K562 (cell line): Measurements from ENCODE around the gene ENC1. TPM values are rescaled to one million over a fixed set of nuclear protein-coding genes. Genes with fewer than 3 reads are reported as not detected.

ENCODE experiments used
- ATAC-seq: fragments of 200-7000 bp; cut with Tn5 transposase; 3 replicates; pipeline ENCODE4 v1.9.1; 2020; ENCODE audit warnings: moderate library complexity
- BruUV-seq: library from RNA; stranded (reverse); fragments of 400-500 nt; replicated peaks from 2 replicates; lab custom pipeline; 2021; lab: Mats Ljungman, UMichigan
- CTCF ChIA-PET: fragments of 300-600 bp; formaldehyde crosslinking; extraction: SDS; loops from one replicate; lab custom pipeline; 2021; ENCODE audit warnings: low intra/inter-chr PET ratio; lab: Yijun Ruan, JAX
- POLR2A ChIA-PET: fragments of 300-600, 350-650 bp; sonication (Branson Sonifier 250); formaldehyde crosslinking; extraction: SDS; loops from one replicate; lab custom pipeline; 2021; ENCODE audit warnings: antibody characterized with exemption, inconsistent platforms; lab: Yijun Ruan, JAX
- DNase-seq, 4 experiments: peaks; one replicate each; pipeline versions ENCODE4 v3.0.0 to v3.0.0-alpha.2; 2011 to 2018; ENCODE audit warnings: low spot score in 3 of 4, mixed read lengths in 3 of 4; ENCODE audit errors: extremely low read depth in 1 of 4
- FAIRE-seq: peaks from 2 replicates; lab custom pipeline; 2011; peaks lifted over from hg19 to GRCh38; lab: Jason Lieb, UNC
- H2AFZ ChIP-seq: 2 replicates; pipeline ENCODE4 v1.6.0; 2011; ENCODE audit warnings: low read depth, low read length, control low read depth, inconsistent platforms
- H3K27ac ChIP-seq: fragments of 200-600 bp; 3 replicates; pipeline ENCODE4 v1.8.0; 2011; ENCODE audit warnings: low read depth, mild to moderate bottlenecking, control low read depth, inconsistent platforms, low read length, moderate library complexity, mixed read lengths; ENCODE audit errors: extremely low read depth
- H3K27me3 ChIP-seq, 2 experiments: fragments of 300-600 bp in 1 of 2; 2 replicates in 1 of 2; 3 replicates in 1 of 2; pipeline versions ENCODE4 v1.6.0 to v1.8.0; 2011; ENCODE audit warnings: inconsistent platforms in 2 of 2, low read length in 2 of 2, mild to moderate bottlenecking in 1 of 2, mixed read lengths in 1 of 2, moderate library complexity in 1 of 2; ENCODE audit not compliant: control insufficient read depth in 2 of 2, insufficient read depth in 2 of 2
- H3K36me3 ChIP-seq: fragments of 300-600 bp; 3 replicates; pipeline ENCODE4 v1.8.0; 2011; ENCODE audit warnings: mild to moderate bottlenecking, low read length, inconsistent platforms; ENCODE audit not compliant: control insufficient read depth, insufficient read depth
- H3K4me1 ChIP-seq, 2 experiments: fragments of 200-600 bp in 1 of 2; replicated peaks in 1 of 2; 2 replicates in 1 of 2; 3 replicates in 1 of 2; pipeline versions ENCODE4 v1.5.1 to v1.8.0; 2011; ENCODE audit warnings: inconsistent platforms in 2 of 2, low read length in 2 of 2, mild to moderate bottlenecking in 1 of 2, mixed read lengths in 1 of 2, moderate library complexity in 1 of 2; ENCODE audit not compliant: control insufficient read depth in 2 of 2, insufficient read depth in 2 of 2
- H3K4me2 ChIP-seq: 2 replicates; pipeline ENCODE4 v1.6.1; 2011; ENCODE audit warnings: low read length, control low read depth, inconsistent platforms, mixed read lengths; ENCODE audit not compliant: insufficient read depth
- H3K4me3 ChIP-seq: fragments of 200-600 bp; sonication (generic), shearing (Covaris generic); 2 replicates; pipeline ENCODE4 v1.5.1; 2016; ENCODE audit warnings: control low read depth, inconsistent platforms
- H3K79me2 ChIP-seq: fragments of 200-600 bp; 3 replicates; pipeline ENCODE4 v1.8.0; 2011; ENCODE audit warnings: low read length, inconsistent platforms; ENCODE audit not compliant: control insufficient read depth, insufficient read depth
- H3K9ac ChIP-seq, 2 experiments: 2 replicates each; pipeline versions ENCODE4 v1.6.0 to v1.6.1; 2011; ENCODE audit warnings: low read depth in 2 of 2, low read length in 2 of 2, control low read depth in 1 of 2, inconsistent platforms in 1 of 2, mild to moderate bottlenecking in 1 of 2, mixed read lengths in 1 of 2; ENCODE audit not compliant: insufficient read depth in 1 of 2
- H3K9me1 ChIP-seq: one replicate; pipeline ENCODE4 v1.6.0; 2011; ENCODE audit warnings: inconsistent platforms, mild to moderate bottlenecking, low read length, moderate library complexity; ENCODE audit not compliant: control insufficient read depth, insufficient read depth
- H3K9me3 ChIP-seq: replicated peaks from 2 replicates; pipeline ENCODE4 v1.5.1; 2011; ENCODE audit warnings: low read depth, low read length, inconsistent platforms; ENCODE audit not compliant: control insufficient read depth, insufficient read depth
- H4K20me1 ChIP-seq: replicated peaks from 2 replicates; pipeline ENCODE4 v1.6.1; 2011; ENCODE audit warnings: low read length, inconsistent platforms, mixed read lengths; ENCODE audit not compliant: control insufficient read depth, insufficient read depth
- CHD4 ChIP-seq: fragments of 200-600 bp; sonication (generic); IDR thresholded peaks from 3 replicates; pipeline ENCODE4 v1.6.1; 2012; ENCODE audit warnings: low read depth, mild to moderate bottlenecking, mixed read lengths, low read length, inconsistent platforms; ENCODE audit not compliant: insufficient read depth, insufficient replicate concordance, poor library complexity, severe bottlenecking
- HNRNPK ChIP-seq: fragments of 200-400 bp; formaldehyde crosslinking; IDR thresholded peaks from one replicate; pipeline ENCODE4 v1.6.1; 2018; ENCODE audit warnings: mild to moderate bottlenecking, low read depth, low read length; ENCODE audit not compliant: poor library complexity, severe bottlenecking
- MCM7 ChIP-seq, 2 experiments: fragments of 450-650 bp; IDR thresholded peaks; 2 replicates each; pipeline ENCODE4 v1.6.1; 2016 to 2018
- NFATC3 ChIP-seq: fragments of 450-650 bp; IDR thresholded peaks from 2 replicates; pipeline ENCODE4 v1.6.1; 2017; ENCODE audit warnings: mild to moderate bottlenecking
- NFIX ChIP-seq: fragments of 250-450 bp; sonication (Bioruptor Pico); IDR thresholded peaks from 2 replicates; pipeline ENCODE4 v1.4.0; 2020; ENCODE audit warnings: low read depth, mild to moderate bottlenecking, moderate library complexity
- NR1H2 ChIP-seq: sonication (generic); formaldehyde crosslinking; IDR thresholded peaks from 2 replicates; pipeline ENCODE4 v1.4.0; 2020; ENCODE audit warnings: mild to moderate bottlenecking, missing genetic modification reagents
- PHF8 ChIP-seq: fragments of 200-600 bp; sonication (generic); IDR thresholded peaks from 2 replicates; pipeline ENCODE4 v1.6.1; 2012; ENCODE audit warnings: mixed run types, mild to moderate bottlenecking, inconsistent platforms, low read length, moderate library complexity, borderline replicate concordance
- PYGO2 ChIP-seq: fragments of 450-650 bp; IDR thresholded peaks from 2 replicates; pipeline ENCODE4 v1.6.1; 2016; ENCODE audit warnings: mild to moderate bottlenecking, missing genetic modification characterization, moderate library complexity, missing compliant biosample characterization
- SFPQ ChIP-seq: fragments of 200-400 bp; formaldehyde crosslinking; IDR thresholded peaks from 2 replicates; pipeline ENCODE4 v1.6.1; 2017; ENCODE audit warnings: mild to moderate bottlenecking, low read depth, low read length, moderate library complexity
- SLC30A9 ChIP-seq: fragments of 250-450 bp; sonication (Bioruptor Pico); IDR thresholded peaks from 2 replicates; pipeline ENCODE4 v1.8.0; 2022; ENCODE audit warnings: mild to moderate bottlenecking, moderate library complexity
- SREBF1 ChIP-seq: fragments of 150-350 bp; IDR thresholded peaks from 2 replicates; pipeline ENCODE4 v1.6.1; 2014; ENCODE audit warnings: antibody characterized with exemption, low read depth, low read length, borderline replicate concordance
- TSHZ1 ChIP-seq: fragments of 250-450 bp; sonication (Bioruptor Pico); IDR thresholded peaks from 2 replicates; pipeline ENCODE4 v1.4.0; 2020; ENCODE audit warnings: mild to moderate bottlenecking, moderate library complexity
- ZFP91 ChIP-seq: sonication (generic); formaldehyde crosslinking; IDR thresholded peaks from 2 replicates; pipeline ENCODE4 v1.8.0; 2022; ENCODE audit warnings: mild to moderate bottlenecking, missing genetic modification reagents
- ZNF75A ChIP-seq: fragments of 450-650 bp; formaldehyde crosslinking; IDR thresholded peaks from 2 replicates; pipeline ENCODE4 v1.4.0; 2020; ENCODE audit warnings: mild to moderate bottlenecking
- WGBS: fragments of 100-300 bp; shearing (Covaris generic); methylation state at CpG from one replicate; pipeline ENCODE4 v1.1.6; 2016; ENCODE audit warnings: low coverage, mixed read lengths; ENCODE audit not compliant: insufficient coverage; ENCODE audit errors: missing lambda C conversion rate; 5-methylcytosine and 5-hydroxymethylcytosine counted together
- in situ Hi-C: fragments of 300-500 bp; cut with MboI; formaldehyde crosslinking; loops from 4 replicates; pipeline ENCODE4 v1.15.0; 2018; ENCODE audit warnings: inconsistent platforms, mixed read lengths
- intact Hi-C: fragments of 100-400 bp; cut with micrococcal nuclease; formaldehyde crosslinking; loops from 2 replicates; pipeline ENCODE4 v1.14.2; 2022
- polyA plus RNA-seq, 8 experiments: library from polyadenylated mRNA; depleted of rRNA in 4 of 8; stranded (reverse) in 5 of 8; unstranded in 3 of 8; fragments of >200 nt; fragmentation: Nextera tagmentation in 2 of 8; fragmentation: Illumina TruSeq in 1 of 8; extraction: Ambion mirVana in 2 of 8; extraction: Trizol in 1 of 8; gene quantifications; 2 replicates each; pipeline versions ENCODE4 v1.2.1 to v1.2.3, GENCODE V29; 2011 to 2014; ENCODE audit warnings: inconsistent platforms in 1 of 8, missing spikeins in 1 of 8
- total RNA-seq, 7 experiments: library from RNA; depleted of rRNA in 6 of 7; stranded (reverse); fragments of >200 nt in 6 of 7; fragmentation: Illumina TruSeq in 2 of 7; extraction: Trizol in 2 of 7; gene quantifications; 2 replicates each; pipeline versions ENCODE4 v1.2.1 to v1.2.3, GENCODE V29; 2011 to 2021; ENCODE audit warnings: low replicate concordance in 1 of 7

Gene ENC1
- total and polyA plus RNA-seq, 9 of the 15 experiments (the other 6 are each of a cell fraction or from before 2014, with no cell fraction given), result 0.17 to 3.2 (median 0.97) TPM

- WGBS, result 0% methylated on average over 5 of the region's 5 CpGs
- H3K4me3 ChIP-seq, result no peak overlapping the region
- ATAC-seq, result no peak
- TF ChIP-seq MCM7 (IDR thresholded peaks at IDR 0.05) (no peak), TSHZ1 (CRISPR knock-in tag) (no peak), HNRNPK (no peak), SLC30A9 (CRISPR knock-in tag) (no peak), ZFP91 (CRISPR knock-in tag) (no peak), SFPQ (no peak), ZNF75A (CRISPR knock-in tag) (no peak), PHF8 (no peak), NR1H2 (no peak), NFATC3 (no peak), NFIX (CRISPR knock-in tag) (no peak), CHD4 (no peak), SREBF1 (no peak), PYGO2 (tag) (no peak)
Measured at GRCh38 chr5:74664551-74664950, 24.0 kb upstream of the ENC1 start.

More at GRCh38 chr5:74664551-74664950, 24.0 kb upstream of the ENC1 start:
- no peak for DNase-seq
- intact Hi-C loops (no loop called here), in situ Hi-C loops (no loop called here)
- Histone ChIP-seq H3K4me2 (no peak overlapping the region), H4K20me1 (no peaks in the 10 kb centered on the region), H3K9me1 (no peaks in the 10 kb centered on the region), H3K27me3 (peaks cover 5 to 15% of the 10 kb centered on the region in 2 experiments; a peak in 3 of 5 replicates), H2AFZ (no peak overlapping the region), H3K27ac (no peak overlapping the region), H3K9me3 (no peaks in the 10 kb centered on the region), H3K79me2 (no peaks in the 10 kb centered on the region), H3K9ac (no peak overlapping the region), H3K4me1 (no peaks in the 10 kb centered on the region), H3K36me3 (no peaks in the 10 kb centered on the region)
- ChIA-PET POLR2A (interaction anchor here (0.6 to 0.8 kb wide), 2 partner anchors 278 to 458 kb away, joined by 3 read pairs; no protein-coding TSS in a partner anchor), CTCF (no interaction called here)
- BruUV-seq, result no TSS peak
- no peak for FAIRE-seq
